HEK293 (cell line): ENCODE data around the gene SUGP1.

Experiments
- YY1 ChIP-seq: fragments of 450-650 bp; formaldehyde crosslinking; IDR thresholded peaks from 2 replicates; pipeline ENCODE4 v1.5.1; 2018; ENCODE audit warnings: missing biosample characterization, missing genetic modification characterization
- ZFHX2 ChIP-seq: fragments of 450-650 bp; formaldehyde crosslinking; conservative IDR thresholded peaks from 2 replicates; pipeline ENCODE4 v1.5.1; 2016; ENCODE audit warnings: missing biosample characterization, missing genetic modification characterization
- ZNF10 ChIP-seq: fragments of 450-650 bp; formaldehyde crosslinking; IDR thresholded peaks from 2 replicates; pipeline ENCODE4 v1.5.1; 2017; ENCODE audit warnings: missing biosample characterization, missing genetic modification characterization
- ZNF114 ChIP-seq: fragments of 450-650 bp; formaldehyde crosslinking; IDR thresholded peaks from 2 replicates; pipeline ENCODE4 v1.5.0; 2017; ENCODE audit warnings: missing biosample characterization, missing genetic modification characterization
- ZNF133 ChIP-seq: fragments of 450-650 bp; formaldehyde crosslinking; IDR thresholded peaks from 2 replicates; pipeline ENCODE4 v1.5.1; 2016; ENCODE audit warnings: missing biosample characterization, missing genetic modification characterization
- ZNF175 ChIP-seq: fragments of 450-650 bp; formaldehyde crosslinking; IDR thresholded peaks from 2 replicates; pipeline ENCODE4 v1.5.1; 2016; ENCODE audit warnings: missing biosample characterization, missing genetic modification characterization
- ZNF354C ChIP-seq: fragments of 450-650 bp; formaldehyde crosslinking; IDR thresholded peaks from 2 replicates; pipeline ENCODE4 v1.5.1; 2016; ENCODE audit warnings: missing biosample characterization, missing genetic modification characterization, low read depth, borderline replicate concordance
- TF ChIP-seq, protein P1 (sequence below): sonication (generic); formaldehyde crosslinking; IDR thresholded peaks from 2 replicates; pipeline ENCODE4 v1.8.1; 2022; ENCODE audit warnings: mild to moderate bottlenecking, moderate library complexity, missing genetic modification reagents
- TF ChIP-seq, protein P2 (sequence below): fragments of 450-650 bp; formaldehyde crosslinking; IDR thresholded peaks from 2 replicates; pipeline ENCODE4 v1.5.1; 2016; ENCODE audit warnings: missing biosample characterization, missing genetic modification characterization
- TF ChIP-seq, protein P3 (sequence below): IDR thresholded peaks from 2 replicates; pipeline ENCODE4 v1.6.1; 2011; ENCODE audit warnings: mild to moderate bottlenecking, low read depth, low read length, borderline replicate concordance
- TF ChIP-seq, protein P4 (sequence below): fragments of 450-650 bp; formaldehyde crosslinking; optimal IDR thresholded peaks from 2 replicates; pipeline ENCODE3; 2016; ENCODE audit warnings: missing biosample characterization, mild to moderate bottlenecking, missing genetic modification characterization

DNA sequence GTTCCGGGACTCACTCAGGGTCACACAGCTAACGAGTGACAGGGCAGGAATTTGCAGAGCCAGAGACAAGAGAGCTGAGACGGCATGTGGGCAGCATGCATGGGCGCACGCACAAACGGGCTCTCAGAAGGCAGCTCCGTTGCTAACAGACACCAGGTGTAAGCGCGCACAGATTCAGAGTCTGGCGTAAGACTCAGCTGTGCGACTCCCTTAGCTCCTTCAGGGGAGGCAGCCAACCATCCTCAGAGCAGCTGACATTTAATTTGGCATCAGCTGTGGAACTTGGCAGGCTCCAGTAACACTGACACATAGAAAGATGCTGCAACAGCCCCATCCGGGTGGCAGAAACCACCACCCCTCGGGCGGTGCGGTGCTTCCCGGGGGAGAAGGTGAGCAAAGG, 39.7 kb downstream of the SUGP1 start:
- TF ChIP-seq ZNF175 (tag by site-specific recombination) (no peak), ZFHX2 (no peak), ZNF133 (tag by site-specific recombination) (no peak), YY1 (tag by site-specific recombination) (no peak), ZNF114 (no peak), ZNF354C (tag by site-specific recombination) (no peak), ZNF10 (tag by site-specific recombination) (no peak)
- TF ChIP-seq, protein P1, sequence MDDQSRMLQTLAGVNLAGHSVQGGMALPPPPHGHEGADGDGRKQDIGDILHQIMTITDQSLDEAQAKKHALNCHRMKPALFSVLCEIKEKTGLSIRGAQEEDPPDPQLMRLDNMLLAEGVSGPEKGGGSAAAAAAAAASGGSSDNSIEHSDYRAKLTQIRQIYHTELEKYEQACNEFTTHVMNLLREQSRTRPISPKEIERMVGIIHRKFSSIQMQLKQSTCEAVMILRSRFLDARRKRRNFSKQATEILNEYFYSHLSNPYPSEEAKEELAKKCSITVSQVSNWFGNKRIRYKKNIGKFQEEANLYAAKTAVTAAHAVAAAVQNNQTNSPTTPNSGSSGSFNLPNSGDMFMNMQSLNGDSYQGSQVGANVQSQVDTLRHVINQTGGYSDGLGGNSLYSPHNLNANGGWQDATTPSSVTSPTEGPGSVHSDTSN (CRISPR knock-in tag) = no peak
- TF ChIP-seq, protein P2, sequence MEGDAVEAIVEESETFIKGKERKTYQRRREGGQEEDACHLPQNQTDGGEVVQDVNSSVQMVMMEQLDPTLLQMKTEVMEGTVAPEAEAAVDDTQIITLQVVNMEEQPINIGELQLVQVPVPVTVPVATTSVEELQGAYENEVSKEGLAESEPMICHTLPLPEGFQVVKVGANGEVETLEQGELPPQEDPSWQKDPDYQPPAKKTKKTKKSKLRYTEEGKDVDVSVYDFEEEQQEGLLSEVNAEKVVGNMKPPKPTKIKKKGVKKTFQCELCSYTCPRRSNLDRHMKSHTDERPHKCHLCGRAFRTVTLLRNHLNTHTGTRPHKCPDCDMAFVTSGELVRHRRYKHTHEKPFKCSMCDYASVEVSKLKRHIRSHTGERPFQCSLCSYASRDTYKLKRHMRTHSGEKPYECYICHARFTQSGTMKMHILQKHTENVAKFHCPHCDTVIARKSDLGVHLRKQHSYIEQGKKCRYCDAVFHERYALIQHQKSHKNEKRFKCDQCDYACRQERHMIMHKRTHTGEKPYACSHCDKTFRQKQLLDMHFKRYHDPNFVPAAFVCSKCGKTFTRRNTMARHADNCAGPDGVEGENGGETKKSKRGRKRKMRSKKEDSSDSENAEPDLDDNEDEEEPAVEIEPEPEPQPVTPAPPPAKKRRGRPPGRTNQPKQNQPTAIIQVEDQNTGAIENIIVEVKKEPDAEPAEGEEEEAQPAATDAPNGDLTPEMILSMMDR (tag by site-specific recombination) = no peak
- TF ChIP-seq, protein P3, sequence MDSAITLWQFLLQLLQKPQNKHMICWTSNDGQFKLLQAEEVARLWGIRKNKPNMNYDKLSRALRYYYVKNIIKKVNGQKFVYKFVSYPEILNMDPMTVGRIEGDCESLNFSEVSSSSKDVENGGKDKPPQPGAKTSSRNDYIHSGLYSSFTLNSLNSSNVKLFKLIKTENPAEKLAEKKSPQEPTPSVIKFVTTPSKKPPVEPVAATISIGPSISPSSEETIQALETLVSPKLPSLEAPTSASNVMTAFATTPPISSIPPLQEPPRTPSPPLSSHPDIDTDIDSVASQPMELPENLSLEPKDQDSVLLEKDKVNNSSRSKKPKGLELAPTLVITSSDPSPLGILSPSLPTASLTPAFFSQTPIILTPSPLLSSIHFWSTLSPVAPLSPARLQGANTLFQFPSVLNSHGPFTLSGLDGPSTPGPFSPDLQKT = no peak
- TF ChIP-seq, protein P4, sequence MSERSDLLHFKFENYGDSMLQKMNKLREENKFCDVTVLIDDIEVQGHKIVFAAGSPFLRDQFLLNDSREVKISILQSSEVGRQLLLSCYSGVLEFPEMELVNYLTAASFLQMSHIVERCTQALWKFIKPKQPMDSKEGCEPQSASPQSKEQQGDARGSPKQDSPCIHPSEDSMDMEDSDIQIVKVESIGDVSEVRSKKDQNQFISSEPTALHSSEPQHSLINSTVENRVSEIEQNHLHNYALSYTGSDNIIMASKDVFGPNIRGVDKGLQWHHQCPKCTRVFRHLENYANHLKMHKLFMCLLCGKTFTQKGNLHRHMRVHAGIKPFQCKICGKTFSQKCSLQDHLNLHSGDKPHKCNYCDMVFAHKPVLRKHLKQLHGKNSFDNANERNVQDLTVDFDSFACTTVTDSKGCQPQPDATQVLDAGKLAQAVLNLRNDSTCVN (tag by site-specific recombination) = no peak
